ENCODE data around the gene CACNB4. TPM values are rescaled to one million over a fixed set of nuclear protein-coding genes. Genes with fewer than 3 reads are reported as not detected.
"Not testable (repeated sequence)": the region's sequence is repeated elsewhere in the genome, so short reads cannot be mapped to it uniquely, and the experiment has no call there.

The CACNB4 gene
- 0.84 TPM for total RNA-seq

- Histone ChIP-seq H3K4me3 (ENCODE audit: low read length) (peak within 1 kb of the TSS; percentile 41), H3K9me3 (ENCODE audit: low read depth, low read length) (no peaks in the 10 kb centered on the region), H3K27me3 (ENCODE audit: insufficient read depth, low read length) (peaks cover 45% of the 10 kb centered on the region), H3K4me1 (ENCODE audit: insufficient read depth, low read length) (peaks cover 19% of the 10 kb centered on the region)
Measured at GRCh38 chr2:152098496-152099366, at the start of gene CACNB4. Gene CACNB4, minus strand, starts transcription at chr2:152099044.

DNA sequence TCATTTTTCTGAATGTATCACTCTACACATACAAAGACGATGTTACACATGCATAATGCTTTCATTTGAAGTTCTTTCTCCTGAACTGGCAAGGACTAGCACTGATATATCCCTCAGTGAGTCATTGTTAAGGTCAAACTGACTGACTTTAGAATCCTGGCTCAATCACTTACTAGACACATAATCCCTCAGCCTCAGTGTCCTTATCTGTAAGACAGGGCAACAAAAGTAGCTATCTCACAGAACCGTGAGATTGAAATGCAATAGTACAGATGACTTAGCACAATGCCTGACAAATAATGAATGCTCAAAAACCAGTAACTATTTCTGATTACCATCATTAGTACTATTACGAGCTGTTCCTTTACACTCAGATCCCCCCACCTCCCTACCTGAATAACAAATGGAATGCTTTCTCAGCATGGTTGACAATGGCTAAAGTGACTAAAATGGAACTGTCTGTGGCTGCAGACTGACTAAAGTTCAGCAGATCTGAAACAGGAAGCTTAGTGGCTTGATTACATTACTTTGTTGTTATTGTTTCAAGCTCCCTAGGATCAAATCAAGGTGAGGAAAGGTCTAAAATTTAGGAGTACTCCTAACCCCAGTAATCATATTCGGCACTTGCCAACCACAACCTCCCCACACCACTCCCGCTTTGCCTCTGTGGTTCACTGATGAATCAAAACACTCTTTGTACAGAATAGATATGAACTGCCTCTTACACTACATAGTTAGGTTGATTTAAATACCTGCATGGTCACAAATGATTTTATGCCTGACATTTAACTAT lies 35.8 kb upstream of the CACNB4 start:
- Histone ChIP-seq H3K4me3 (ENCODE audit: low read length) (no peak overlapping the region), H3K4me1 (ENCODE audit: insufficient read depth, low read length) (no peaks in the 10 kb centered on the region), H3K9me3 (ENCODE audit: low read depth, low read length) (no peaks in the 10 kb centered on the region), H3K27me3 (ENCODE audit: insufficient read depth, low read length) (no peaks in the 10 kb centered on the region)

DNA sequence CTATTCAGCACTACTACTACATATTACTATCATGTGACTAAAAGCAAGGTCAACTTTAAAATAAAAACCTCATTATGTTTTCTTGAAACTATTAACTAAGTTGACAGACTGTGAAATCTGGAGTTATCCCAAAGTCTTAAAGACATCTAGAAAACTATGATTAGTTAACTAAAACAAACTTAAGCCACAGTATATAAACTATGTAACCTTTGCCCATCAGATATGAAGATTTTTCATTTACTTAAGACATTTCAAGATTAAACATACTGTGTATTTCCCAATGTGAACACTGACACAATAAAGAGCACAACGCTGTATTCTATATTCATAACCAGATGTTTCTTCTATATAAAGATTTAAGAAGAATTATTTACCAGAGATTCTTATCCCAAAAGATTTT lies 33.5 kb upstream of the CACNB4 start:
- no peak overlapping the region for H3K4me3 ChIP-seq (ENCODE audit: low read length)
- no peaks in the 10 kb centered on the region for H3K9me3 ChIP-seq (ENCODE audit: low read depth, low read length)
- no peaks in the 10 kb centered on the region for H3K27me3 ChIP-seq (ENCODE audit: insufficient read depth, low read length)
- H3K4me1 ChIP-seq (ENCODE audit: insufficient read depth, low read length) = no peaks in the 10 kb centered on the region

- Histone ChIP-seq H3K4me1 (ENCODE audit: insufficient read depth, low read length) (no peaks in the 10 kb centered on the region), H3K27me3 (ENCODE audit: insufficient read depth, low read length) (no peaks in the 10 kb centered on the region), H3K9me3 (ENCODE audit: low read depth, low read length) (no peaks in the 10 kb centered on the region), H3K4me3 (ENCODE audit: low read length) (no peak overlapping the region)
Measured at GRCh38 chr2:152127628-152128027, 28.8 kb upstream of the CACNB4 start.

GRCh38 chr2:152126664-152127063 lies 27.8 kb upstream of the CACNB4 start:
- Histone ChIP-seq H3K4me3 (ENCODE audit: low read length) (no peak overlapping the region), H3K9me3 (ENCODE audit: low read depth, low read length) (no peaks in the 10 kb centered on the region), H3K4me1 (ENCODE audit: insufficient read depth, low read length) (no peaks in the 10 kb centered on the region), H3K27me3 (ENCODE audit: insufficient read depth, low read length) (no peaks in the 10 kb centered on the region)

GRCh38 chr2:152122161-152122560 lies 23.3 kb upstream of the CACNB4 start:
- no peaks in the 10 kb centered on the region for H3K4me1 ChIP-seq (ENCODE audit: insufficient read depth, low read length)
- no peaks in the 10 kb centered on the region for H3K27me3 ChIP-seq (ENCODE audit: insufficient read depth, low read length)
- H3K4me3 ChIP-seq (ENCODE audit: low read length) = no peak overlapping the region
- no peaks in the 10 kb centered on the region for H3K9me3 ChIP-seq (ENCODE audit: low read depth, low read length)

DNA sequence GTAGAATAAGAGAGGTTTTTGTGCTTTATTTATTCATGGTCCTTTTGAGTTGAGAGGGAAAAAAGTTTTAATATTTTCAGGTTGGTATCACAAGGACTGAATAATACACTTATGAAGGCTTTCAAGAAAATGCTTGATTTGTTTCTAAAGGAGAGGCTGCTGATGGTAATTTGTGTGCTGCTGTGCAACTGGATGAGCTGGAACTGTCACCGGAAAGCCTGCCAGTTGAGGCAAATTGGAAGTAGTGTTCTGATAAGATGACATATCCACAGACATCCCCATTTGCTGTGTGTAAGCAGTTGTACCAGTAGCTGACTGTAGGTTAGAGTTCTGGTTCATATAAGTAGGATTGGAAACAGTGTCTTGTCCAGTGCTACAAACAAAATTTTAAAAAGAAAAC lies 21.6 kb upstream of the CACNB4 start:
- Histone ChIP-seq H3K27me3 (ENCODE audit: insufficient read depth, low read length) (no peaks in the 10 kb centered on the region), H3K9me3 (ENCODE audit: low read depth, low read length) (no peaks in the 10 kb centered on the region), H3K4me1 (ENCODE audit: insufficient read depth, low read length) (no peaks in the 10 kb centered on the region), H3K4me3 (ENCODE audit: low read length) (no peak overlapping the region)

DNA sequence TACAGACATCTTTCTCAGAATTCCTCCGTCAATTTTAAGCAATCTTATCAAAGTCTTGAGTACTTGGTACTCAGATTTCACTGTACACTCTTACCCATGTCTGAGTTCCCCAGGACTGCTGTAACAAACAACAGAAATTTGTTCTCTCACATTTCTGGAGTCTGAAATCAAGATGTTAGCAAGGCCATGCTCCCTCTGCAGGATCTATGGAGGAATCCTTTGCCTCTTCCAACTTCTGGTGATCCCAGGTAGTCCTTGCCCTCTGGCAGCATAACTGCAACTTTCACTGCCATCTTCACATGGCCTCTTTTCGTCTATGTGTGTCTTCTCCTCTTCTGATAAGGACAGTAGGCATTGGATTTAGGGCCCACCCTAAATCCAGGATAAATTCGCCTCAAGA lies 17.1 kb upstream of the CACNB4 start:
- Histone ChIP-seq H3K9me3 (ENCODE audit: low read depth, low read length) (no peaks in the 10 kb centered on the region), H3K27me3 (ENCODE audit: insufficient read depth, low read length) (no peaks in the 10 kb centered on the region), H3K4me1 (ENCODE audit: insufficient read depth, low read length) (no peaks in the 10 kb centered on the region), H3K4me3 (ENCODE audit: low read length) (no peak overlapping the region)

- H3K9me3 ChIP-seq (ENCODE audit: low read depth, low read length) = no peaks in the 10 kb centered on the region
- no peaks in the 10 kb centered on the region for H3K27me3 ChIP-seq (ENCODE audit: insufficient read depth, low read length)
- no peak overlapping the region for H3K4me3 ChIP-seq (ENCODE audit: low read length)
- no peaks in the 10 kb centered on the region for H3K4me1 ChIP-seq (ENCODE audit: insufficient read depth, low read length)
Measured at GRCh38 chr2:152114366-152114765, 15.5 kb upstream of the CACNB4 start.

DNA sequence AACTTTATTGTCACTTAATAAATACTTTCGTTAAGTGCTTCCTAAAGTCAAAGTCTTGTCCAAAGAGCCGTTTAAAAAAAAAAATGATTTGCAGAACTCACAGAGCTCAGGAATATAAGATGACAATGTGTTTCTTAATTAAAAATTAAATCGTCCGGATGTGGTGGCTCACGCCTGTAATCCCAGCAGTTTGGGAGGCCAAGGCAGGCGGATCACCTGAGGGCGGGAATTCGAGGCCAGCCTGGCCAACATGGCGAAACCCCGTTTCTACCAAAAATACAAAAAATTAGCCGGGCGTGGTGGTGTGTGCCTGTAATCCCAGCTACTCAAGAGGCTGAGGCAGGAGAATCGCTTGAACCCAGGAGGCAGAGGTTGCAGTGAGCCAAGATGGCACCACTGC lies 8.3 kb upstream of the CACNB4 start:
- H3K4me1 ChIP-seq (ENCODE audit: insufficient read depth, low read length); H3K9me3 ChIP-seq (ENCODE audit: low read depth, low read length); H3K4me3 ChIP-seq (ENCODE audit: low read length); H3K27me3 ChIP-seq (ENCODE audit: insufficient read depth, low read length): not testable (repeated sequence)

DNA sequence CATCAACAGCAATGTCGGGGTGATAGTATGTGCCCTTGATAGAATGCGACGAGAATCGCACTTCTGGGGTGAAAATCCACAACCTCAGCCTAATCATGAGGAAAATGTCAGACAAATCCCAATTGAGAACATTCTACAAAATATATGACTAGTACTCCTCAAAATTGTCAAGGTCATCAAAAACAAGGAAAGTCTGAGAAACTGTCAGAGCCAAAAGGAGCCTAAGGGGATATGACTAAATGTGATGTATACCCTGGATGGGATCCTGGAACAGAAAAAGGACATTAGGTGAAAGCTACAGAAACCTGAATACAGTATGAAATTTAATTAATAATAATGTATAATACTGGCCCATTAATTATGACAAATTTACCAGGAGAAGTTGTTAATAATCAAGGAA lies 7.6 kb upstream of the CACNB4 start:
- peaks cover 1% of the 10 kb centered on the region for H3K27me3 ChIP-seq (ENCODE audit: insufficient read depth, low read length)
- no peak overlapping the region for H3K4me3 ChIP-seq (ENCODE audit: low read length)
- no peaks in the 10 kb centered on the region for H3K4me1 ChIP-seq (ENCODE audit: insufficient read depth, low read length)

DNA sequence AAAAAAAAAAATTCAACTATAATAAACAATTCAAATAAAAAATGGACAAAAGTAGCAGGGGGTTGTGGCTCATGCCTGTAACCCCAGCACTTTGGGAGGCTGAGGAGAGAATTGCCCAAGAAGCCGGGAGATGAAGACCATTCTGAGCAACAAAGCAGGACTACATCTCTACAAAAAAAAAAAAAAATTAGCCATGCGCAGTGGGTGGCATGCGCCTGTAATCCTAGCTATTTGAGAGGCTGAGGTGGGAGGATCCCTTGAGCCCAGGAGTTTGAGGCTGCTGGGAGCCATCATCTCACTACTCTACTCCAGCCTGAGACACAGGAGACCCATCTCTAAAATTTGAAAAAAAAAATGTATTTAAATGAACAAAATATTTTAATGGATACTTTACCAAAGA lies 4.4 kb upstream of the CACNB4 start:
- H3K4me3 ChIP-seq (ENCODE audit: low read length) = no peak overlapping the region
- H3K27me3 ChIP-seq (ENCODE audit: insufficient read depth, low read length) = peaks cover 27% of the 10 kb centered on the region
- H3K9me3 ChIP-seq (ENCODE audit: low read depth, low read length) = no peaks in the 10 kb centered on the region

More for the DNA sequence above, 7.6 kb upstream of the CACNB4 start:
- no peaks in the 10 kb centered on the region for H3K9me3 ChIP-seq (ENCODE audit: low read depth, low read length)

GRCh38 chr2:152100961-152101360 lies 2.1 kb upstream of the CACNB4 start:
- Histone ChIP-seq H3K4me1 (ENCODE audit: insufficient read depth, low read length) (peaks cover 19% of the 10 kb centered on the region), H3K4me3 (ENCODE audit: low read length) (no peak overlapping the region), H3K27me3 (ENCODE audit: insufficient read depth, low read length) (peaks cover 45% of the 10 kb centered on the region), H3K9me3 (ENCODE audit: low read depth, low read length) (no peaks in the 10 kb centered on the region)

More for the DNA sequence above, 4.4 kb upstream of the CACNB4 start:
- H3K4me1 ChIP-seq (ENCODE audit: insufficient read depth, low read length) = peaks cover 9% of the 10 kb centered on the region

- H3K27me3 ChIP-seq (ENCODE audit: insufficient read depth, low read length) = peaks cover 45% of the 10 kb centered on the region
- peaks cover 19% of the 10 kb centered on the region for H3K4me1 ChIP-seq (ENCODE audit: insufficient read depth, low read length)
- peak overlapping the region; percentile 41 for H3K4me3 ChIP-seq (ENCODE audit: low read length)
- H3K9me3 ChIP-seq (ENCODE audit: low read depth, low read length) = no peaks in the 10 kb centered on the region
Measured at GRCh38 chr2:152099367-152100050, 665 bp upstream of the CACNB4 start.
